Activated CD8-positive, alpha-beta memory T cell treated with anti-CD3 and anti-CD28 coated beads, Interleukin-2, amount 10 ng/mL, durations not matched to agents 7 days and 5 days (primary cell): ENCODE data around the gene EPB41L2. TPM values are rescaled to one million over a fixed set of nuclear protein-coding genes. Genes with fewer than 3 reads are reported as not detected.
"Not testable (repeated sequence)": the region's sequence is repeated elsewhere in the genome, so short reads cannot be mapped to it uniquely, and the experiment has no call there.

Experiments used
- ATAC-seq: fragments of 150-1000 bp; cut with Tn5 transposase; one replicate; pipeline ENCODE4 v1.10.0; 2021; ENCODE audit warnings: moderate library complexity
- CTCF ChIA-PET: fragments of 350-600 bp; sonication (Branson Sonifier 250); formaldehyde crosslinking; loops from one replicate; lab custom pipeline; 2021; ENCODE audit warnings: antibody characterized with exemption; lab: Charles Lee
- DNase-seq: peaks from one replicate; pipeline ENCODE4 v3.0.0-alpha.2; 2020
- H3K27ac Mint-ChIP-seq: one replicate; pipeline ENCODE4 v1.8.0; 2021; ENCODE audit warnings: mild to moderate bottlenecking, mixed read lengths
- H3K27me3 Mint-ChIP-seq: one replicate; pipeline ENCODE4 v1.8.0; 2021; ENCODE audit warnings: mixed read lengths
- H3K36me3 Mint-ChIP-seq: one replicate; pipeline ENCODE4 v1.8.0; 2021; ENCODE audit warnings: mild to moderate bottlenecking, mixed read lengths
- H3K4me1 Mint-ChIP-seq: one replicate; pipeline ENCODE4 v1.8.0; 2021; ENCODE audit warnings: mixed read lengths
- H3K4me3 Mint-ChIP-seq: one replicate; pipeline ENCODE4 v1.8.0; 2021; ENCODE audit warnings: mild to moderate bottlenecking, moderate library complexity, mixed read lengths
- H3K9me3 Mint-ChIP-seq: one replicate; pipeline ENCODE4 v1.8.0; 2022; ENCODE audit warnings: low read depth, mixed read lengths
- total RNA-seq, 2 experiments: library from RNA; stranded (reverse); gene quantifications; one replicate each; pipeline ENCODE4 v1.2.3, GENCODE V29; 2021

Gene EPB41L2
- total RNA-seq, 2 experiments from 2014 or later: 32.8 to 58.0 TPM

DNA sequence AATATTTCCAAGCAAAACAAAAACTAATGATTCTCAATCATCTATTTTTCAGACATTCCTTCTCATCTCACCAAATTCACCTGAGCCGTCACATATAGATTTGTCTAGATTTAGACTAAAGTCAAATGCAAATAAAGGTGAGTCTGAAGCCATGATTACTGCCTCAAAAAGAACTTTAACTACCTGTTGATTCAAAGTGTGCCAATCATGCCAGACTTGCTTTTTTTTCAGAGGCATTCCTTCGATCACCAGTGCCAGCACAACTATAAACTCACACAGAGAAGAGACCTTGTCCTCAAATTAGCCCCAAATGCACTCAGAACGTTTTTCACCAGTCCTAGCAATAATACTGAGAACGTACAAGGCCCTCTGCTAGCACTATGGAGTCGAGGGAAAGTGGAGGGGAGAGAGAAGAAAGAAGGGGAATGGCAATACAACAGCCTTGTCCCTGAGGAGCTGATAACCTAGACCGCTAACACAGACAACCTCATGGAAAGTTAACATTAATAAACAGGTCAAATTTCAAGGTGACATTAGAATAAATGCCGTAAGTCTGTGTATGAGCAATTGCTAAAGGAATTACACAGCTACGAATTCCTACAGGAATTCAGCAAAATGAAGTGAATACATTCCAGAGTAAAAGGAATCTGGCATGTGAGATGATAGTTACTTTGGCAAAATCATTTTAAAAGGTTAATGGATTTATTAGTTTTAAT lies 60.9 kb downstream of the EPB41L2 start:
- H3K9me3 Mint-ChIP-seq: peaks cover 4% of the 10 kb centered on the region
- DNase-seq: no peak
- CTCF ChIA-PET: no interaction called here
- H3K27ac Mint-ChIP-seq: no peak overlapping the region
- no peaks in the 10 kb centered on the region for H3K4me1 Mint-ChIP-seq
- peaks cover 5% of the 10 kb centered on the region for H3K36me3 Mint-ChIP-seq
- no peaks in the 10 kb centered on the region for H3K27me3 Mint-ChIP-seq
- no peak for ATAC-seq
- no peak overlapping the region for H3K4me3 Mint-ChIP-seq

DNA sequence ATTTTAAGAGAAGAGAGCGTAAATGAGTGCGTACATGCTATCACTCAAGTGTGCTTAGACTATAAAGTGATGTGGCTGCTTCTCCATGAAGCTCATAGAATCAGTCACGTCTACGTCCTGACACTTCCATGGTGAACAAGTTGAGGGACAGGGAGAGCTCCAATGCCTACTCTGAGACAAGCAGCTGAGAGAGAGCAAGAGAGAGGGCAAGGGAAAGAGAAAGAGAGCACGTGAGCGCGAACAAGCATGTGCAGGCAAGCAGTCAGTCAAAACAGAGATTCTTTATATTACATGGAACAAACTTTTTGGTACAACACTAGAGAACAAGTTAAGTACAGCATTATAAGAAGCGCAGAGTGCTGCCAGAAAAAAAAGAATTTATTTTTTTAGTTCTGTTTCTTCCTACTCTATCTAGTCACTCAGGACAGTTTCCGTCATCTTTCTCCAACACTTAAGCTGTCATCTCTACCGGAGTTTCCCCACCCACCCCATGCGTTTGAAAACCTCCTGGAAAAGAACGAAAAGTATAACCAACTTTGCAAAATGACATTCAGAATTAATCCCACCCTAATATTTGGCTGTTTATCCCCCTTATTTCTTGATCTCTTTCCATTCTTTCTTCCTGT lies 61.8 kb downstream of the EPB41L2 start:
- ATAC-seq (no peak), DNase-seq (no peak)
- CTCF ChIA-PET: no interaction called here
- H3K27me3 Mint-ChIP-seq: no peaks in the 10 kb centered on the region
- no peaks in the 10 kb centered on the region for H3K9me3 Mint-ChIP-seq
- no peak overlapping the region for H3K4me3 Mint-ChIP-seq
- H3K27ac Mint-ChIP-seq: no peak overlapping the region
- no peaks in the 10 kb centered on the region for H3K36me3 Mint-ChIP-seq
- no peaks in the 10 kb centered on the region for H3K4me1 Mint-ChIP-seq

DNA sequence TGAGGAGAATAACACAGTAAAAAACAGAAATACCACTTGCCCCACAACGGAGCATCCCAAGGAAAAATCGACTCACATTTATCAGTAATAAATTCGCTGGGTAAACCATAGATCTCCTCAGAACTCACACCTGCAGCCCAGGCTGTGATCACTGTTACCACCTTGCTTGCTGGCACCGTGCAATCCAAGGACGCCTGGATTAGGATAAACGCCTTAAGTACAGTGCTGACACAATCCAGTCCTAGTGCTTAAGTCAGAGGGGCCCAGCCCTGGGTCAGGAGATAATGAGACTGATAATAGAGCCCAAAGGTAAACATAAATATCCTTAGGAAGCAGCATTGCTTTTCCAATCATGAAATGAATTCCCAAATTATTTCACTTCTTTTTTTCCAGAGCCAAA lies 62.5 kb downstream of the EPB41L2 start:
- no peak for ATAC-seq
- H3K4me1 Mint-ChIP-seq: no peaks in the 10 kb centered on the region
- CTCF ChIA-PET: no interaction called here
- no peak overlapping the region for H3K27ac Mint-ChIP-seq
- H3K9me3 Mint-ChIP-seq: no peaks in the 10 kb centered on the region
- no peaks in the 10 kb centered on the region for H3K36me3 Mint-ChIP-seq
- H3K27me3 Mint-ChIP-seq: no peaks in the 10 kb centered on the region
- no peak overlapping the region for H3K4me3 Mint-ChIP-seq
- no peak for DNase-seq

DNA sequence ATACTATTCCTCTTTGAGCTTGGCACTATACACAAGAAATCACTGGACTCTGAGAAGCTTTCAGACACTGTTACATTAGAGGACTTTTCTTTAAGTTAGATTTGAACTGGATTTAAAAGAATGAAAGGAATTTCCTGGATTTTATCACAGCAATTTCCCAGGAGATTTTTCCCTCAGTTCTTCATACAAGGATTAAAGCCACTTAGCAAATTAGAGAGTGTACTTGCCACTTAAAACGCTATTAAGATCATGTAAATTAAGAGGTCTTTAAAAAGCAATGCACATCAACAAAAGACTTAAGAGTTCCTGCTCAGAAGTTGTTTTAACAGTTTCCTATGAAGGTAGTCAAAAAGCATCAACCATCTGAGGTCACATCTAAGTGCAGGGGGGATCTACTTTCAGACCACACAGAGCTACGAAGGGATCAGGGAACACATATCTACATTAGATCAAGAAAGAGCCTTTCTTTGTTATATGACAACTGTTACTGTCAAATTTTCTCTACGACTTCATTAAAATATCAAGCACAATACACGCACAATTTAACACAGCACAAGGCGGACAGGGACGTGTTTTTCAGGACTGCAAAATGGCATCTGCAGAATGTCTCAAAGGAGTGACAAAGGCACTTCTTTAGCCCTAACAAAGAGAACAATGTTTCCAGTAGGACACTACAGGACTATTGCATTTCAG lies 65.8 kb downstream of the EPB41L2 start:
- Mint-ChIP-seq H3K4me3 (no peak overlapping the region), H3K27ac (no peak overlapping the region), H3K4me1 (no peaks in the 10 kb centered on the region), H3K36me3 (no peaks in the 10 kb centered on the region), H3K27me3 (no peaks in the 10 kb centered on the region), H3K9me3 (no peaks in the 10 kb centered on the region)
- no peak for ATAC-seq
- CTCF ChIA-PET: no interaction called here
- no peak for DNase-seq

DNA sequence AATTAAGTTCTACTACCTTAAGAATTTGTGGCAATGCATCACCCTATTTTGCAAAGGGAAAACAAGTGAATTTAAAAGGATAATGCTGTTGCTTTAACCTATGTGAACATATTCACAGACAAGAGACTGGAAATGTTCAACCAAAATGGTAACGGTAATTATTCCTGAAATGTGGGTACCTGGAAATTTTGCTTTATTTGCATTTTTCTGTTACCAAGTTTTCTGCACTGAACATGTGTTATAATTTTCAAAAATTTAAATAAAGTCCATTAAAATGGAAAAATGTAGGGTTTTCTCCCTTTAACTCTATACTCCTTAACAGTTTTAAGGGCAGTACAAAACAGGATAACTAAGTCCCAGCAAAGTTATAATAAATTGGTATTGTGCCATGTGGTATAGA lies 66.4 kb downstream of the EPB41L2 start:
- H3K36me3 Mint-ChIP-seq: no peaks in the 10 kb centered on the region
- ATAC-seq: no peak
- no peaks in the 10 kb centered on the region for H3K4me1 Mint-ChIP-seq
- no peak for DNase-seq
- no peak overlapping the region for H3K27ac Mint-ChIP-seq
- CTCF ChIA-PET: no interaction called here
- no peaks in the 10 kb centered on the region for H3K27me3 Mint-ChIP-seq
- no peak overlapping the region for H3K4me3 Mint-ChIP-seq
- H3K9me3 Mint-ChIP-seq: no peaks in the 10 kb centered on the region

DNA sequence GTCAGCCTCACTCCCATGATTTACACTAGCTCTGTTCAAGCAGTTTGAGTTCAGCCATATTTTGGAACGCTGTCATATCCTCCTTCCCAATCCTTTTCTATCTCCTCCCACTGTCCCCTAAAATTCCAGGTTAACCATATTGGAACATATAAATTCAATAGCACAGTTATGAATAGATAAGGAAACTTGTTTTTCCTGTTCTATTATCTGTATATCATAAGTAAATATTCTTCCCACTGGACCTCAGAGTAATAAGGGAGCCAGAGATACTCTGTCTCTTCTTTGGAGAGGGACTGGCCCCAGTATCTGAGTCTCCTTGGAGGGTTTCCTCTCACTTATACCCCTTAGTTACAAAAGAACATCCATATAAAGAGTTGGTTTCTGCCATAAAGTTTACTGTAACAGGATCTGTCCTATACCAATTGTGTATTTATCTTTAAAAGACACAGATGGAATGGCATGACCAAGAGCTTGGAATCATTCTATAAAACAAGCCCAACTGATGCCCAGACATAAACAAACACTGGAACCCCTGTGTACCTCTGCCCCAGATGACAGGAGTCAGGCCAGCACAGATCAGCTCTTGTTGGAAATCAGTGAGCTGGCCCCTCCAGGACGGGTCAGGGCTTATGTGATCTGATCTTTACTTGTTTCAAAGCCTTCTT lies 67.1 kb downstream of the EPB41L2 start:
- H3K27me3 Mint-ChIP-seq: no peaks in the 10 kb centered on the region
- H3K4me3 Mint-ChIP-seq: no peak overlapping the region
- DNase-seq: no peak
- no peaks in the 10 kb centered on the region for H3K9me3 Mint-ChIP-seq
- CTCF ChIA-PET: no interaction called here
- ATAC-seq: no peak
- H3K27ac Mint-ChIP-seq: no peak overlapping the region
- no peaks in the 10 kb centered on the region for H3K36me3 Mint-ChIP-seq
- no peaks in the 10 kb centered on the region for H3K4me1 Mint-ChIP-seq

DNA sequence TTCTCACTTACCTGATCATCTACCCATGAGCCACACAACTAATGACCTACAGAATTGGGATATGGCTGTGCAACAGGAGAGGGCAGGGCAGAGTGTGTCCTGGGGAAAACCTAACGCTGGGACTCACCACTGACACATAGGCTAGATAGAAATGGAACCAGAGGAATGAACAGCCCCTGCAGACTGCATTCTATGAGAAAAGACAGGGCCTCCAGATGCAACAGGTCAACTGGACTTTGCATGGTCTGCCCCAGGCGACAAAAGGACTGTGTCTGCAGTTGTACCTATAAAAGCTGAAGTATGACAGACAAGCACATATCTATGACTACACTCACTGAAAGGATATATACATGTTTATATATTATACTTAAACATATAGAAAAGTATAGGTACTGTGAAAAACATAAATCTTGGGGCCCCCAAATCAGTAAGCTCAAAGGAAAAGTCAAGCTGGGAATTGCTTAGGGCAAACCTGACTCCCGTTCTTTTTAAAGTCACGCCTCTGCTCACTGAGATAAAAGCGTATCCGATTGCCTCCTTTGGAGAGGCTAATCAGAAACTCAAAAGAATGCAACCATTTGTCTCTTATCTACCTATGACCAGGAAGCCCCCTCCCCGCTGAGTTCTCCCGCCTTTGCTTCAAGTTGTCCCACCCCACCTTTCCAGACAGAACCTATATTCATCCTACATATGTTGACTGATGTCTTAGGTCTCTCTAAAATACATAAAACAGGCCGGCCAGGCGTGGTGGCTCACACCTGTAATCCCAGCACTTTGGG lies 68.5 kb downstream of the EPB41L2 start:
- CTCF ChIA-PET: no interaction called here
- no peaks in the 10 kb centered on the region for H3K4me1 Mint-ChIP-seq
- ATAC-seq (no peak), DNase-seq (no peak)
- H3K36me3 Mint-ChIP-seq: no peaks in the 10 kb centered on the region
- no peaks in the 10 kb centered on the region for H3K27me3 Mint-ChIP-seq
- H3K4me3 Mint-ChIP-seq: no peak overlapping the region
- H3K9me3 Mint-ChIP-seq: no peaks in the 10 kb centered on the region
- no peak overlapping the region for H3K27ac Mint-ChIP-seq

DNA sequence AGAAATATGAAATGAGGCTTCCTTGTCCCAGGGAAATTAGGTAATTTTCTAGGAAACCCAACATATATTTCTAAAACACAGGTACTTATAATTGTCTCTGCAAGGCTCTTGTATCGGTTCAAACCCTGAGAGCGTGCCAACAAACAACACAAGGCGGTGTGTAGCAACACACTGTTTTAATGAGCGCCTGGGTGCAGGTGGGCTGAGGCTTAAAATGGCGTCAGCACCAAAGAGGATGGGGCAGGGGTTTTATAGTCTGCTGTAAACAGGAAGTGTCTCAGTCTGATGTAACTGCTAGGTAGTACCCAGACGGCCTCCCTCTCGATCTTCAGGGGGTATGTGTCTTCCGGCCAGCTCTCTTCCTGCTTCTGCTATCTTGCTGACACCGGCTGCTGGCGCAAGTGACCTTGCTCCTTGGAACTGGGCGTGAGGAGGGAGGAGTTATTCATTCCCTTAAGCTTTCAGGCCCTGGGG lies 69.7 kb downstream of the EPB41L2 start:
- no peak for ATAC-seq
- CTCF ChIA-PET: no interaction called here
- no peak for DNase-seq
- no peak overlapping the region for H3K27ac Mint-ChIP-seq
- no peaks in the 10 kb centered on the region for H3K9me3 Mint-ChIP-seq
- H3K4me3 Mint-ChIP-seq: no peak overlapping the region
- H3K27me3 Mint-ChIP-seq: no peaks in the 10 kb centered on the region
- no peaks in the 10 kb centered on the region for H3K4me1 Mint-ChIP-seq
- H3K36me3 Mint-ChIP-seq: no peaks in the 10 kb centered on the region

DNA sequence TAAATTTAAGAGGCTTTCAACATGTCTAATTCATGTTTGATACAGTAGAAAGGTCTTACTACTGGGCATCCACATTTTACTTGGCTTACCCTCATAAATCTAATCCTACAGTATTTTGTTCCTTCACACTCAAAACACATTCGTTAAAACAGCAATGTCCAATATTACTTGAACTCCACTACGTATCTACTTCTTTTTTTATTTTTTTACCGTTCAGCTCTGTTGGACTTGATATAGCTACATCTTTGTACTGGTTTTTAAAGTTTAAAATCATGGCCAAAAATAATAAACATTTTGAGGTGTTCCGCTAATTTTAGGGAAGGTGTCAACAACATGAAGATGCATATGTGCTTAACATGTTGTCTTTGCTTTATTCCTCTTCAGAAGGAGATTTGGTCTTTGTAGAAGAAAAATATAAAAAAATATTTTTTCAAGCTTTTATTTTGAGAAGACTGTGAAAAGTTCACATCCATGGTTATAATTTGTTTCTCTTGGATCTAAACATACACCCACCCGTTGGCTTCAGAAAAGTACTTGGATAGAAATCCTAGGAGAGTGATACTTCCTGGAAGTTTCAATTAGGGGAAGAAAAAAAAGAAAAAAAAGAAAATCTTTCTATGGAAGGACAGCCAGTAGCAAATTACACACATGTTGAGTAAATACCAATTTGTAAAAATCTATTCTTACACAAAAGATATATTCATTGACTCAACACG lies 71.5 kb downstream of the EPB41L2 start:
- Mint-ChIP-seq H3K4me3 (no peak overlapping the region), H3K36me3 (no peaks in the 10 kb centered on the region), H3K27me3 (no peaks in the 10 kb centered on the region), H3K4me1 (no peaks in the 10 kb centered on the region), H3K9me3 (peaks cover 4% of the 10 kb centered on the region), H3K27ac (no peak overlapping the region)
- ATAC-seq (no peak), DNase-seq (no peak)
- CTCF ChIA-PET: interaction anchor here (0.8 kb wide), 1 partner anchor 12 kb away, joined by 3 read pairs; no protein-coding TSS in a partner anchor

DNA sequence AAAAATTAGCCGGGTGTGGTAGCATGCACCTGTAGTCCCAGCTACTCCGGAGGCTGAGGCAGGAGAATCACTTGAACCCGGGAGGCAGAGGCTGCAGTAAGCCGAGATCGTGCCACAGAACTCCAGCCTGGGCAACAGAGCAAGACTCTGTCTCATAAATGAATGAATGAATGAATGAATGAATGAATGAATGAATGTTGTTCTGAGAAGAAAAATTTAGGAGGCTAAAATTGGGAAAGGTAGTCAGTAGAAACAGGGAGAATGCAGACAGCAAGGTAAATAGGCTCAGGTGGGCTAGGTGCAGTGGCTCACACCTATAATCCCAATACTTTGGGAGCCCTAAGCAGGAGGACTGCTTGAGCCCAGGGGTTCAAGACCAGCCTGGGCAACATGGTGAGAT lies 75.5 kb downstream of the EPB41L2 start:
- CTCF ChIA-PET, H3K4me1 Mint-ChIP-seq, H3K4me3 Mint-ChIP-seq, ATAC-seq, H3K27me3 Mint-ChIP-seq, H3K27ac Mint-ChIP-seq, DNase-seq: not testable (repeated sequence)
- H3K36me3 Mint-ChIP-seq: peaks cover 12% of the 10 kb centered on the region
- peaks cover 20% of the 10 kb centered on the region for H3K9me3 Mint-ChIP-seq

DNA sequence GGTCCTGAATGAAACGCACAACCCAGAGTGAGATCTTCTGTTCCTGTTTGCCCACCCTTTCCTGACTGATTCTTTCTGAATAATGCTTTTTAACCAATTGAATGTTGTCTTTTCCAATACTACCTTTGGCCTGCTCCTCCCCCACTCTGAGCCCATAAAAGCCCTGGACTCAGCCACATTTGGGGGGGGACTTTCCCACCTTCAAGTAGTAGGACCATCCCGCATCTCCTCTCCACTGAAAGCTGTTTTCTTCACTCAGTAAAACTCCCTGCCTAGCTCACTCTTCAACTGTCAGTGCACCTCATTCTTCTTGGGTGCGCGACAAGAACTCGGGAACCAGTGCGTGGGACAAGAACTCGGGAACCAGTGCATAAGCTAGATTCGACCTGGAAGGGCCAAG lies 77.9 kb downstream of the EPB41L2 start:
- Mint-ChIP-seq H3K27me3 (no peaks in the 10 kb centered on the region), H3K27ac (no peak overlapping the region), H3K36me3 (peaks cover 12% of the 10 kb centered on the region), H3K4me3 (no peak overlapping the region), H3K9me3 (peaks cover 20% of the 10 kb centered on the region), H3K4me1 (no peaks in the 10 kb centered on the region)
- CTCF ChIA-PET: no interaction called here
- DNase-seq (no peak), ATAC-seq (no peak)

DNA sequence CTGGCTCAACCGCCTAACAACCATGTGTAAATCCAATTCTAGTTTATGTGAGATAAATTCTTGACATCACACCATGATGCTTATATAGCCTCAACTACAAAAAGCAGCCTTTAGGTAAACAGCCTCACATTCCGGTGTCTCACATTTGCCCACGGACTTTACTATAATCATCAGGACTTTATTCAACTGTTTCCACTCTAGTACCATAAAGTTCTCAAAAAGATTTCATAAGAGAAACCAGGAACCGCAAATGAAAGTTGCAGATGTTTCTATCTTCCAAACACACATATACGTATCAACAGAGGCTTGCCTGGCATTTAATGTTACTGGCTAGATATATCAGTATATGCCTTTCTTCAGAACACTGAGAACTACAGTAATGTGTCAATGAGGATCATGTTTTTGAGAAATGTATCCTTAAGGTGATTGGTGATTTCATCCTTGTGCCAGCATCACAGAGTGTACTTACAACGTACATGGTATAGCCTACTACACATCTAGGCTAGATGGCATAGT lies 80.0 kb downstream of the EPB41L2 start:
- Mint-ChIP-seq H3K9me3 (peaks cover 20% of the 10 kb centered on the region), H3K27me3 (no peaks in the 10 kb centered on the region), H3K4me1 (no peaks in the 10 kb centered on the region), H3K27ac (no peak overlapping the region), H3K36me3 (peaks cover 15% of the 10 kb centered on the region), H3K4me3 (no peak overlapping the region)
- no peak for DNase-seq
- no peak for ATAC-seq
- CTCF ChIA-PET: no interaction called here
